Hematopoietic multipotent progenitor cell treated with erythropoietin and hydrocortisone succinate and interleukin-3 and kit ligand, for 6 days (in vitro differentiated cells): Measurements from ENCODE around the gene NRP1.
A peak's percentile ranks its signal among the peaks of the same experiment; 100 is the strongest.

Source experiments
- DNase-seq: peaks from one replicate; pipeline ENCODE4 v3.0.0-alpha.2; 2015

Gene NRP1

GRCh38 chr10:33201056-33201780 is 133.2 kb downstream of the NRP1 start:
- no peak for DNase-seq

- DNase-seq = no peak
These were observed 134.7 kb downstream of the NRP1 start for GRCh38 chr10:33199731-33200232.

- DNase-seq = no peak
These were observed 135.9 kb downstream of the NRP1 start for GRCh38 chr10:33198610-33199009.

- no peak for DNase-seq
These were observed 137.6 kb downstream of the NRP1 start for GRCh38 chr10:33196710-33197491.

GRCh38 chr10:33196377-33196706 is 138.1 kb downstream of the NRP1 start:
- no peak for DNase-seq

GRCh38 chr10:33195608-33196376 is 138.7 kb downstream of the NRP1 start:
- DNase-seq = no peak

- no peak for DNase-seq
These were observed 140.6 kb downstream of the NRP1 start for GRCh38 chr10:33193701-33194521.

GRCh38 chr10:33193057-33193700 is 141.3 kb downstream of the NRP1 start:
- DNase-seq = peak; percentile 88

GRCh38 chr10:33192190-33192589 is 142.3 kb downstream of the NRP1 start:
- no peak for DNase-seq

- no peak for DNase-seq
These were observed 144.1 kb downstream of the NRP1 start for GRCh38 chr10:33190406-33190805.

- no peak for DNase-seq
These were observed 144.7 kb downstream of the NRP1 start for GRCh38 chr10:33189808-33190207.

GRCh38 chr10:33189363-33189762 is 145.1 kb downstream of the NRP1 start:
- DNase-seq = no peak

GRCh38 chr10:33187427-33187999 is 147.0 kb downstream of the NRP1 start:
- DNase-seq = no peak

- no peak for DNase-seq
These were observed 148.3 kb downstream of the NRP1 start for GRCh38 chr10:33186150-33186549.

GRCh38 chr10:33183655-33184054 is 150.8 kb downstream of the NRP1 start:
- DNase-seq = no peak

GRCh38 chr10:33180921-33181320 is 153.5 kb downstream of the NRP1 start:
- no peak for DNase-seq

- DNase-seq = no peak
These were observed 154.1 kb downstream of the NRP1 start for GRCh38 chr10:33180390-33180789.

GRCh38 chr10:33179067-33179466 is 155.4 kb downstream of the NRP1 start:
- no peak for DNase-seq

GRCh38 chr10:33178026-33178755 is 156.3 kb downstream of the NRP1 start:
- no peak for DNase-seq

GRCh38 chr10:33176688-33177087 is 157.8 kb downstream of the NRP1 start:
- DNase-seq = no peak
